PFSK-1 (cell line): Measurements from ENCODE around the gene WDR86.

ENCODE experiments used
- POLR2AphosphoS5 ChIP-seq: IDR thresholded peaks from 2 replicates; pipeline ENCODE4 v1.6.1; 2012; ENCODE audit warnings: low read depth, mild to moderate bottlenecking, control low read depth, low read length, moderate library complexity
- REST ChIP-seq, 2 experiments: IDR thresholded peaks; 2 replicates each; pipeline versions ENCODE4 v1.6.1 to v1.8.0; 2011 to 2012; ENCODE audit warnings: low read depth in 2 of 2, low read length in 2 of 2, control low read depth in 1 of 2, inconsistent platforms in 1 of 2, mild to moderate bottlenecking in 1 of 2, moderate library complexity in 1 of 2; ENCODE audit not compliant: insufficient read depth in 1 of 2
- TAF1 ChIP-seq: IDR thresholded peaks from 2 replicates; pipeline ENCODE4 v1.6.1; 2012; ENCODE audit warnings: low read length, control low read depth, borderline replicate concordance; ENCODE audit not compliant: insufficient read depth

- no peak for TF ChIP-seq REST (IDR thresholded peaks at IDR 0.05; ENCODE audit: insufficient read depth in 1 of 2, low read depth in 2 of 2, low read length in 2 of 2)
- no peak for TF ChIP-seq POLR2AphosphoS5
- no peak for TF ChIP-seq TAF1
These were observed 27.6 kb downstream of the WDR86 start for GRCh38 chr7:151382079-151382885.
